Myocyte (in vitro differentiated cells): Measurements from ENCODE around the gene ANKS1A. TPM values are rescaled to one million over a fixed set of nuclear protein-coding genes. Genes with fewer than 3 reads are reported as not detected.
A peak's percentile ranks its signal among the peaks of the same experiment; 100 is the strongest.

ENCODE experiments used
- DNase-seq: peaks from one replicate; pipeline ENCODE4 v3.0.0-alpha.2; 2012; ENCODE audit warnings: low read depth
- total RNA-seq: library from RNA; depleted of rRNA; stranded (reverse); fragments of >200 nt; gene quantifications from 2 replicates; pipeline ENCODE4 v1.2.3, GENCODE V29; 2014

The ANKS1A gene
- total RNA-seq, 1 donor from 2014 or later, result 70.6 TPM

GRCh38 chr6:35019831-35020230 lies 130.8 kb downstream of the ANKS1A start:
- DNase-seq, result no peak

- DNase-seq, result no peak
Observed at GRCh38 chr6:35021004-35021403, 131.9 kb downstream of the ANKS1A start.

GRCh38 chr6:35023091-35024000 lies 134.3 kb downstream of the ANKS1A start:
- DNase-seq, result no peak

- peak; percentile 92 for DNase-seq
Observed at GRCh38 chr6:35024551-35025054, 135.5 kb downstream of the ANKS1A start.

- no peak for DNase-seq
Observed at GRCh38 chr6:35025232-35026188, 136.5 kb downstream of the ANKS1A start.

- DNase-seq, result no peak
Observed at GRCh38 chr6:35026434-35027222, 137.6 kb downstream of the ANKS1A start.

- DNase-seq, result no peak
Observed at GRCh38 chr6:35027807-35028206, 138.8 kb downstream of the ANKS1A start.

- DNase-seq, result no peak
Observed at GRCh38 chr6:35028781-35029769, 140.0 kb downstream of the ANKS1A start.

- DNase-seq, result no peak
Observed at GRCh38 chr6:35030099-35030498, 141.0 kb downstream of the ANKS1A start.

GRCh38 chr6:35031611-35032529 lies 142.8 kb downstream of the ANKS1A start:
- DNase-seq, result no peak

GRCh38 chr6:35033683-35034082 lies 144.6 kb downstream of the ANKS1A start:
- DNase-seq, result no peak

GRCh38 chr6:35034411-35035191 lies 145.5 kb downstream of the ANKS1A start:
- DNase-seq, result no peak

GRCh38 chr6:35035481-35036030 lies 146.5 kb downstream of the ANKS1A start:
- no peak for DNase-seq

GRCh38 chr6:35036059-35036827 lies 147.2 kb downstream of the ANKS1A start:
- DNase-seq, result no peak

- no peak for DNase-seq
Observed at GRCh38 chr6:35036828-35037663, 148.0 kb downstream of the ANKS1A start.

GRCh38 chr6:35037664-35038038 lies 148.6 kb downstream of the ANKS1A start:
- peak; percentile 64 for DNase-seq
